HepG2 (cell line): ENCODE measurements around the gene ADGRG1. TPM values are rescaled to one million over a fixed set of nuclear protein-coding genes. Genes with fewer than 3 reads are reported as not detected.

Experiments used
- CBFB ChIP-seq: sonication (generic); formaldehyde crosslinking; IDR thresholded peaks from 2 replicates; pipeline ENCODE4 v1.4.0; 2020; ENCODE audit warnings: missing genetic modification reagents
- CBX2 ChIP-seq, 2 experiments: fragments of 200-600 bp in 1 of 2; sonication (generic); formaldehyde crosslinking in 1 of 2; IDR thresholded peaks; 2 replicates each; pipeline versions ENCODE4 v1.7.0 to v1.8.1; 2018 to 2022; ENCODE audit warnings: low read depth in 2 of 2, low read length in 1 of 2, mild to moderate bottlenecking in 1 of 2, missing genetic modification reagents in 1 of 2
- ELF3 ChIP-seq: IDR thresholded peaks from 2 replicates; pipeline ENCODE4 v1.6.1; 2016; ENCODE audit warnings: missing genetic modification reagents, missing compliant biosample characterization
- KDM3A ChIP-seq: IDR thresholded peaks from 2 replicates; pipeline ENCODE4 v1.6.1; 2018; ENCODE audit warnings: low read depth, missing compliant biosample characterization
- KDM6A ChIP-seq: IDR thresholded peaks from 2 replicates; pipeline ENCODE4 v1.6.1; 2016; ENCODE audit warnings: low read depth
- MBD4 ChIP-seq: IDR thresholded peaks from 2 replicates; pipeline ENCODE4 v1.6.1; 2012; ENCODE audit warnings: low read length, inconsistent platforms, borderline replicate concordance
- NR2F1 ChIP-seq, 2 experiments: fragments of 450-650 bp in 1 of 2; formaldehyde crosslinking in 1 of 2; IDR thresholded peaks; 2 replicates each; pipeline versions ENCODE4 v1.5.0 to v1.6.1; 2016 to 2020; ENCODE audit warnings: mild to moderate bottlenecking in 1 of 2, missing compliant biosample characterization in 1 of 2, missing genetic modification reagents in 1 of 2, moderate library complexity in 1 of 2
- PAX8 ChIP-seq: sonication (generic); formaldehyde crosslinking; IDR thresholded peaks from 2 replicates; pipeline ENCODE4 v1.8.0; 2022; ENCODE audit warnings: mild to moderate bottlenecking, missing genetic modification reagents, borderline replicate concordance
- PRMT3 ChIP-seq: sonication (generic); formaldehyde crosslinking; IDR thresholded peaks from 2 replicates; pipeline ENCODE4 v1.8.1; 2022; ENCODE audit warnings: low read depth, mild to moderate bottlenecking, moderate library complexity, missing genetic modification reagents, borderline replicate concordance
- PTBP1 ChIP-seq: fragments of 200-400 bp; formaldehyde crosslinking; IDR thresholded peaks from 2 replicates; pipeline ENCODE4 v1.6.1; 2018; ENCODE audit warnings: low read length, low read depth; ENCODE audit not compliant: poor library complexity, severe bottlenecking
- RELA ChIP-seq: sonication (generic); formaldehyde crosslinking; IDR thresholded peaks from 2 replicates; pipeline ENCODE4 v1.4.0; 2020; ENCODE audit warnings: missing genetic modification reagents
- STAT5B ChIP-seq: sonication (generic); formaldehyde crosslinking; IDR thresholded peaks from 2 replicates; pipeline ENCODE4 v1.4.0; 2020; ENCODE audit warnings: missing genetic modification reagents
- TRIM24 ChIP-seq: sonication (generic); formaldehyde crosslinking; IDR thresholded peaks from 2 replicates; pipeline ENCODE4 v1.8.0; 2022; ENCODE audit warnings: mild to moderate bottlenecking, missing genetic modification reagents
- ZNF10 ChIP-seq: sonication (generic); formaldehyde crosslinking; IDR thresholded peaks from 2 replicates; pipeline ENCODE4 v1.4.0; 2020; ENCODE audit warnings: mild to moderate bottlenecking, low read depth, missing genetic modification reagents, borderline replicate concordance
- ZNF33A ChIP-seq: sonication (generic); formaldehyde crosslinking; IDR thresholded peaks from 2 replicates; pipeline ENCODE4 v1.5.1; 2020; ENCODE audit warnings: missing genetic modification reagents, mild to moderate bottlenecking, moderate library complexity, borderline replicate concordance
- ZNF350 ChIP-seq: sonication (generic); formaldehyde crosslinking; IDR thresholded peaks from 2 replicates; pipeline ENCODE4 v1.4.0; 2020; ENCODE audit warnings: mild to moderate bottlenecking, low read depth, missing genetic modification reagents, borderline replicate concordance
- ZNF614 ChIP-seq: IDR thresholded peaks from 2 replicates; pipeline ENCODE4 v1.6.1; 2018; ENCODE audit warnings: missing biosample characterization, missing genetic modification reagents, inconsistent platforms, borderline replicate concordance
- ZNF790 ChIP-seq: sonication (generic); formaldehyde crosslinking; IDR thresholded peaks from 2 replicates; pipeline ENCODE4 v1.8.0; 2022; ENCODE audit warnings: missing genetic modification reagents, mild to moderate bottlenecking, borderline replicate concordance
- ZSCAN29 ChIP-seq: sonication (generic); formaldehyde crosslinking; conservative IDR thresholded peaks from 2 replicates; pipeline ENCODE4 v1.4.0; 2020; ENCODE audit warnings: mild to moderate bottlenecking, missing genetic modification reagents
- polyA plus RNA-seq, 8 experiments: library from polyadenylated mRNA; depleted of rRNA in 3 of 8; stranded (reverse) in 7 of 8; unstranded in 1 of 8; fragments of >200 nt; fragmentation: Illumina TruSeq in 4 of 8; extraction: Trizol in 4 of 8; gene quantifications; 2 replicates each; pipeline versions ENCODE4 v1.2.1 to v1.2.3, GENCODE V29; 2011 to 2016; ENCODE audit warnings: low read depth in 4 of 8, missing spikeins in 1 of 8, mixed read lengths in 1 of 8; ENCODE audit not compliant: insufficient read depth in 1 of 8
- total RNA-seq, 5 experiments: library from RNA; depleted of rRNA; stranded (reverse); fragments of >200 nt; fragmentation: Illumina TruSeq; extraction: Trizol; gene quantifications; 2 replicates each; pipeline ENCODE4 v1.2.3, GENCODE V29; 2016; ENCODE audit warnings: low read depth in 1 of 5
- TF ChIP-seq, protein P1 (sequence below): sonication (generic); formaldehyde crosslinking; IDR thresholded peaks from 2 replicates; pipeline ENCODE4 v1.4.0; 2020; ENCODE audit warnings: mild to moderate bottlenecking, missing genetic modification reagents
- TF ChIP-seq, protein P2 (sequence below): sonication (generic); formaldehyde crosslinking; IDR thresholded peaks from 2 replicates; pipeline ENCODE4 v1.8.1; 2023; ENCODE audit warnings: mild to moderate bottlenecking, moderate library complexity, missing genetic modification reagents
- TF ChIP-seq, protein P3 (sequence below): sonication (generic); formaldehyde crosslinking; conservative IDR thresholded peaks from 2 replicates; pipeline ENCODE4 v1.4.0; 2020; ENCODE audit warnings: missing genetic modification reagents
- TF ChIP-seq, protein P4 (sequence below): sonication (generic); formaldehyde crosslinking; IDR thresholded peaks from 2 replicates; pipeline ENCODE4 v1.4.0; 2020; ENCODE audit warnings: mild to moderate bottlenecking, low read depth, missing genetic modification reagents

ADGRG1 gene
- total and polyA plus RNA-seq, 2 of the 13 experiments (the other 11 are each of a cell fraction or from before 2014, with no cell fraction given), result 2.7 to 5.9 TPM

DNA sequence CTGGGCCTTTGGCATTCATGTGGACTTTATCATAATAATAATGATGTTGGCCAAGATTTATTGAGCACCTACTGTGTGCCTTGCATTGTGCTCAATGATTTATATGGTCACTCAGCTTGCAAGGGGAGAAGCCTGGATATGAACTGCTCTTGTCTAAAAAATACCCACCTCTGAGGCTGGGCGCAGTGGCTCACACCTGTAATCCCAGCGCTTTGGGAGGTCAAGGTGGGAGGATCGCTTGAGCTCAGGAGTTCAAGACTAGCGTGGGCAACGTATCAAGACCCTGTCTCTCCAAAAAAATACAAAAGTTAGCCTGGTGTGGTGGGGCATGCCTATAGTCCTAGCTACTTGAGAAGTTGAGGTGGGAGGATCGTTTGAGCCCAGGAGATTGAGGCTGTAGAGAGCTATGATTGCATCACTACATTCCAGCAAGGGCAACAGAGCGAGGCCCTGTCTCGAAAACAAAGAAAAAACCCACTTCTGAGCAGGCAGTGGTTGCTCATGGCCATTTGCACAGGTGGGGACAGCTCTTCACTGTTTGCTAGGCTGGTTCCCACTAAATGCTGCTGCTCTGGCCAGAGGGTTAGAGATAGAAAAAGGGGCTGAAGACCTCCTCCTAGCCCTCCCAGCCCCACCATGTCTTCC is 4.3 kb upstream of the ADGRG1 start (continued):
- TF ChIP-seq, protein P1, sequence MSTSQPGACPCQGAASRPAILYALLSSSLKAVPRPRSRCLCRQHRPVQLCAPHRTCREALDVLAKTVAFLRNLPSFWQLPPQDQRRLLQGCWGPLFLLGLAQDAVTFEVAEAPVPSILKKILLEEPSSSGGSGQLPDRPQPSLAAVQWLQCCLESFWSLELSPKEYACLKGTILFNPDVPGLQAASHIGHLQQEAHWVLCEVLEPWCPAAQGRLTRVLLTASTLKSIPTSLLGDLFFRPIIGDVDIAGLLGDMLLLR (CRISPR knock-in tag), result 0 out of 2 replicates have a peak, but pooled peaks have one; percentile 22
- TF ChIP-seq KDM3A (0 out of 2 replicates have a peak, but pooled peaks have one; percentile 6), ZSCAN29 (no peak), MBD4 (no peak), ZNF33A (no peak), NR2F1 (CRISPR knock-in tag; IDR thresholded peaks at IDR 0.05) (no peak), ZNF614 (CRISPR knock-in tag) (no peak), CBFB (0 out of 2 replicates have a peak, but pooled peaks have one; percentile 39), KDM6A (CRISPR knock-in tag) (no peak; the same call in 1 of the 2 replicates), ELF3 (CRISPR knock-in tag) (peak; percentile 44; the same call in 1 of the 2 replicates), PTBP1 (no peak), STAT5B (CRISPR knock-in tag) (no peak), ZNF350 (no peak), PAX8 (no peak), RELA (CRISPR knock-in tag) (no peak), PRMT3 (no peak), ZNF10 (no peak), ZNF790 (CRISPR knock-in tag) (no peak), CBX2 (IDR thresholded peaks at IDR 0.05; ENCODE audit: low read depth, low read length) (no peak), CBX2 (CRISPR knock-in tag; IDR thresholded peaks at IDR 0.05; ENCODE audit: low read depth) (no peak), TRIM24 (CRISPR knock-in tag) (no peak)
- TF ChIP-seq, protein P2, sequence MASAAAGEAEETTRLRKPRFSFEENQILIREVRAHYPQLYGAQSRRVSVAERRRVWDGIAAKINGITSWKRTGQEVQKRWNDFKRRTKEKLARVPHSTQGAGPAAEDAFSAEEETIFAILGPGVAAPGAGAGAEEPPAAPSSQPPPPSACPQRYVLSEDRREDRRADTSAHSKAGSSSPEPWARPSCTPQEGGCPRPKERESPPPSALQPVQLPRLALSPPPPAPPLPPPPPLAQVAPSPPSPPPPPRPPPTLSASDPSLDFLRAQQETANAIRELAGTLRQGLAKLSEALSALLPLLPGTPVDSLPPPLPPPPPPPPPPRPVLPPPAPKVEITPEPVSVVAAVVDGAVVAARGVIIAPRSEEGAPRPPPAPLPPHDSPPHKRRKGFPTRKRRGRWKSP, result no peak
- TF ChIP-seq, protein P3, sequence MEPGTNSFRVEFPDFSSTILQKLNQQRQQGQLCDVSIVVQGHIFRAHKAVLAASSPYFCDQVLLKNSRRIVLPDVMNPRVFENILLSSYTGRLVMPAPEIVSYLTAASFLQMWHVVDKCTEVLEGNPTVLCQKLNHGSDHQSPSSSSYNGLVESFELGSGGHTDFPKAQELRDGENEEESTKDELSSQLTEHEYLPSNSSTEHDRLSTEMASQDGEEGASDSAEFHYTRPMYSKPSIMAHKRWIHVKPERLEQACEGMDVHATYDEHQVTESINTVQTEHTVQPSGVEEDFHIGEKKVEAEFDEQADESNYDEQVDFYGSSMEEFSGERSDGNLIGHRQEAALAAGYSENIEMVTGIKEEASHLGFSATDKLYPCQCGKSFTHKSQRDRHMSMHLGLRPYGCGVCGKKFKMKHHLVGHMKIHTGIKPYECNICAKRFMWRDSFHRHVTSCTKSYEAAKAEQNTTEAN (CRISPR knock-in tag), result no peak
- TF ChIP-seq, protein P4, sequence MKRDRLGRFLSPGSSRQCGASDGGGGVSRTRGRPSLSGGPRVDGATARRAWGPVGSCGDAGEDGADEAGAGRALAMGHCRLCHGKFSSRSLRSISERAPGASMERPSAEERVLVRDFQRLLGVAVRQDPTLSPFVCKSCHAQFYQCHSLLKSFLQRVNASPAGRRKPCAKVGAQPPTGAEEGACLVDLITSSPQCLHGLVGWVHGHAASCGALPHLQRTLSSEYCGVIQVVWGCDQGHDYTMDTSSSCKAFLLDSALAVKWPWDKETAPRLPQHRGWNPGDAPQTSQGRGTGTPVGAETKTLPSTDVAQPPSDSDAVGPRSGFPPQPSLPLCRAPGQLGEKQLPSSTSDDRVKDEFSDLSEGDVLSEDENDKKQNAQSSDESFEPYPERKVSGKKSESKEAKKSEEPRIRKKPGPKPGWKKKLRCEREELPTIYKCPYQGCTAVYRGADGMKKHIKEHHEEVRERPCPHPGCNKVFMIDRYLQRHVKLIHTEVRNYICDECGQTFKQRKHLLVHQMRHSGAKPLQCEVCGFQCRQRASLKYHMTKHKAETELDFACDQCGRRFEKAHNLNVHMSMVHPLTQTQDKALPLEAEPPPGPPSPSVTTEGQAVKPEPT (CRISPR knock-in tag), result no peak
